ENCODE data around the gene AHRR. TPM values are rescaled to one million over a fixed set of nuclear protein-coding genes. Genes with fewer than 3 reads are reported as not detected.

The AHRR gene
- total and polyA plus RNA-seq, 10 of the 15 experiments (the other 5 are each of a cell fraction or from before 2014, with no cell fraction given) = 0.90 to 35.2 (median 19.2) TPM

DNA sequence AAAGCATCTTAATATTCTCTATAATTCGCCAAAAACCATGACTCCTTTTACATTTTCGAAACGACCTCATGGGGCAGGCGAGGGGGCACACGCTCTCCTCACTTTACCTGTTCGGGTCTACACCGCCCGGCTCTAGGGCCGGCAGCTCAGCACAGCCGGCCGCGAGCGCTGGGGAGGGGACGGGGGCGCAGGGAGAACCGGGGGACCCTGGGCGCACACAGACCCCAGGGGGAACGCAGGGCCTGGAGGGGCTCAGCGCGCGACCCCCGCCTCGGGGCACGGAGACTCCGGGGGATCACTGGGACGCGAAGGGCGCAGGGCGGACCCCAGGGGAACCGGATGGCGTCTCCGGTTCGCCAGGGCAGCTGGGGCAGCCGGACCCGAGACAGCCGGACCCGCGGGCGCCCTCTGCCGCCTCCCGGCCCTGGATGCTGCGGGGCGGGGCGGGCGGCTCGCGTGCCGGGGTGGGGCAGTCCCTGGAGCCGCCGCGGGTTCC, at the start of gene AHRR (continued):
- TF ChIP-seq TCF12 (IDR thresholded peaks at IDR 0.05; ENCODE audit: low read depth, low read length) = peak; percentile 63; the same call in 1 of the 2 replicates
- peak; percentile 26 for TF ChIP-seq MEF2B (IDR thresholded peaks at IDR 0.05; ENCODE audit: partially characterized antibody, poor library complexity, severe bottlenecking)
- no peak for TF ChIP-seq CREM (IDR thresholded peaks at IDR 0.05; ENCODE audit: low read depth)
- TF ChIP-seq, protein P1, sequence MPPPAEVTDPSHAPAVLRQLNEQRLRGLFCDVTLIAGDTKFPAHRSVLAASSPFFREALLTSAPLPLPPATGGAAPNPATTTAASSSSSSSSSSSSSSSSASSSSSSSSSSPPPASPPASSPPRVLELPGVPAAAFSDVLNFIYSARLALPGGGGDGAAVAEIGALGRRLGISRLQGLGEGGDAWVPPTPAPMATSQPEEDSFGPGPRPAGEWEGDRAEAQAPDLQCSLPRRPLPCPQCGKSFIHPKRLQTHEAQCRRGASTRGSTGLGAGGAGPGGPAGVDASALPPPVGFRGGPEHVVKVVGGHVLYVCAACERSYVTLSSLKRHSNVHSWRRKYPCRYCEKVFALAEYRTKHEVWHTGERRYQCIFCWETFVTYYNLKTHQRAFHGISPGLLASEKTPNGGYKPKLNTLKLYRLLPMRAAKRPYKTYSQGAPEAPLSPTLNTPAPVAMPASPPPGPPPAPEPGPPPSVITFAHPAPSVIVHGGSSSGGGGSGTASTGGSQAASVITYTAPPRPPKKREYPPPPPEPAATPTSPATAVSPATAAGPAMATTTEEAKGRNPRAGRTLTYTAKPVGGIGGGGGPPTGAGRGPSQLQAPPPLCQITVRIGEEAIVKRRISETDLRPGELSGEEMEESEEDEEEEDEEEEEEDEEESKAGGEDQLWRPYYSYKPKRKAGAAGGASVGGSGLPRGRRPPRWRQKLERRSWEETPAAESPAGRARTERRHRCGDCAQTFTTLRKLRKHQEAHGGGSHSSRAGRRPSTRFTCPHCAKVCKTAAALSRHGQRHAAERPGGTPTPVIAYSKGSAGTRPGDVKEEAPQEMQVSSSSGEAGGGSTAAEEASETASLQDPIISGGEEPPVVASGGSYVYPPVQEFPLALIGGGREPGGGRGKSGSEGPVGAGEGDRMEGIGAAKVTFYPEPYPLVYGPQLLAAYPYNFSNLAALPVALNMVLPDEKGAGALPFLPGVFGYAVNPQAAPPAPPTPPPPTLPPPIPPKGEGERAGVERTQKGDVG (CRISPR knock-in tag; IDR thresholded peaks at IDR 0.05) = no peak
- TF ChIP-seq, protein P2, sequence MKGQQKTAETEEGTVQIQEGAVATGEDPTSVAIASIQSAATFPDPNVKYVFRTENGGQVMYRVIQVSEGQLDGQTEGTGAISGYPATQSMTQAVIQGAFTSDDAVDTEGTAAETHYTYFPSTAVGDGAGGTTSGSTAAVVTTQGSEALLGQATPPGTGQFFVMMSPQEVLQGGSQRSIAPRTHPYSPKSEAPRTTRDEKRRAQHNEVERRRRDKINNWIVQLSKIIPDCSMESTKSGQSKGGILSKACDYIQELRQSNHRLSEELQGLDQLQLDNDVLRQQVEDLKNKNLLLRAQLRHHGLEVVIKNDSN (IDR thresholded peaks at IDR 0.05; ENCODE audit: borderline replicate concordance, extremely low read length, insufficient read depth, low read depth, low read length) = no peak
- TF ChIP-seq, protein P3, sequence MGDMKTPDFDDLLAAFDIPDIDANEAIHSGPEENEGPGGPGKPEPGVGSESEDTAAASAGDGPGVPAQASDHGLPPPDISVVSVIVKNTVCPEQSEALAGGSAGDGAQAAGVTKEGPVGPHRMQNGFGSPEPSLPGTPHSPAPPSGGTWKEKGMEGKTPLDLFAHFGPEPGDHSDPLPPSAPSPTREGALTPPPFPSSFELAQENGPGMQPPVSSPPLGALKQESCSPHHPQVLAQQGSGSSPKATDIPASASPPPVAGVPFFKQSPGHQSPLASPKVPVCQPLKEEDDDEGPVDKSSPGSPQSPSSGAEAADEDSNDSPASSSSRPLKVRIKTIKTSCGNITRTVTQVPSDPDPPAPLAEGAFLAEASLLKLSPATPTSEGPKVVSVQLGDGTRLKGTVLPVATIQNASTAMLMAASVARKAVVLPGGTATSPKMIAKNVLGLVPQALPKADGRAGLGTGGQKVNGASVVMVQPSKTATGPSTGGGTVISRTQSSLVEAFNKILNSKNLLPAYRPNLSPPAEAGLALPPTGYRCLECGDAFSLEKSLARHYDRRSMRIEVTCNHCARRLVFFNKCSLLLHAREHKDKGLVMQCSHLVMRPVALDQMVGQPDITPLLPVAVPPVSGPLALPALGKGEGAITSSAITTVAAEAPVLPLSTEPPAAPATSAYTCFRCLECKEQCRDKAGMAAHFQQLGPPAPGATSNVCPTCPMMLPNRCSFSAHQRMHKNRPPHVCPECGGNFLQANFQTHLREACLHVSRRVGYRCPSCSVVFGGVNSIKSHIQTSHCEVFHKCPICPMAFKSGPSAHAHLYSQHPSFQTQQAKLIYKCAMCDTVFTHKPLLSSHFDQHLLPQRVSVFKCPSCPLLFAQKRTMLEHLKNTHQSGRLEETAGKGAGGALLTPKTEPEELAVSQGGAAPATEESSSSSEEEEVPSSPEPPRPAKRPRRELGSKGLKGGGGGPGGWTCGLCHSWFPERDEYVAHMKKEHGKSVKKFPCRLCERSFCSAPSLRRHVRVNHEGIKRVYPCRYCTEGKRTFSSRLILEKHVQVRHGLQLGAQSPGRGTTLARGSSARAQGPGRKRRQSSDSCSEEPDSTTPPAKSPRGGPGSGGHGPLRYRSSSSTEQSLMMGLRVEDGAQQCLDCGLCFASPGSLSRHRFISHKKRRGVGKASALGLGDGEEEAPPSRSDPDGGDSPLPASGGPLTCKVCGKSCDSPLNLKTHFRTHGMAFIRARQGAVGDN (IDR thresholded peaks at IDR 0.05) = no peak
- no peak for TF ChIP-seq EED (IDR thresholded peaks at IDR 0.05; ENCODE audit: low read depth)
- no peak for TF ChIP-seq NFIC (IDR thresholded peaks at IDR 0.05; ENCODE audit: low read depth, low read length)
- TF ChIP-seq ZNF207 (IDR thresholded peaks at IDR 0.05; ENCODE audit: borderline replicate concordance) = no peak
- no peak for TF ChIP-seq HDAC2 (IDR thresholded peaks at IDR 0.05)
- no peak for TF ChIP-seq USF2 (IDR thresholded peaks at IDR 0.05; ENCODE audit: borderline replicate concordance, low read depth, low read length)
- TF ChIP-seq YY1 (IDR thresholded peaks at IDR 0.05; ENCODE audit: low read depth, low read length) = peak; percentile 76
- TF ChIP-seq FOXK2 (IDR thresholded peaks at IDR 0.05) = no peak
- TF ChIP-seq ZNF274 (IDR thresholded peaks at IDR 0.05; ENCODE audit: insufficient read depth, insufficient read length) = no peak
- TF ChIP-seq, protein P4, sequence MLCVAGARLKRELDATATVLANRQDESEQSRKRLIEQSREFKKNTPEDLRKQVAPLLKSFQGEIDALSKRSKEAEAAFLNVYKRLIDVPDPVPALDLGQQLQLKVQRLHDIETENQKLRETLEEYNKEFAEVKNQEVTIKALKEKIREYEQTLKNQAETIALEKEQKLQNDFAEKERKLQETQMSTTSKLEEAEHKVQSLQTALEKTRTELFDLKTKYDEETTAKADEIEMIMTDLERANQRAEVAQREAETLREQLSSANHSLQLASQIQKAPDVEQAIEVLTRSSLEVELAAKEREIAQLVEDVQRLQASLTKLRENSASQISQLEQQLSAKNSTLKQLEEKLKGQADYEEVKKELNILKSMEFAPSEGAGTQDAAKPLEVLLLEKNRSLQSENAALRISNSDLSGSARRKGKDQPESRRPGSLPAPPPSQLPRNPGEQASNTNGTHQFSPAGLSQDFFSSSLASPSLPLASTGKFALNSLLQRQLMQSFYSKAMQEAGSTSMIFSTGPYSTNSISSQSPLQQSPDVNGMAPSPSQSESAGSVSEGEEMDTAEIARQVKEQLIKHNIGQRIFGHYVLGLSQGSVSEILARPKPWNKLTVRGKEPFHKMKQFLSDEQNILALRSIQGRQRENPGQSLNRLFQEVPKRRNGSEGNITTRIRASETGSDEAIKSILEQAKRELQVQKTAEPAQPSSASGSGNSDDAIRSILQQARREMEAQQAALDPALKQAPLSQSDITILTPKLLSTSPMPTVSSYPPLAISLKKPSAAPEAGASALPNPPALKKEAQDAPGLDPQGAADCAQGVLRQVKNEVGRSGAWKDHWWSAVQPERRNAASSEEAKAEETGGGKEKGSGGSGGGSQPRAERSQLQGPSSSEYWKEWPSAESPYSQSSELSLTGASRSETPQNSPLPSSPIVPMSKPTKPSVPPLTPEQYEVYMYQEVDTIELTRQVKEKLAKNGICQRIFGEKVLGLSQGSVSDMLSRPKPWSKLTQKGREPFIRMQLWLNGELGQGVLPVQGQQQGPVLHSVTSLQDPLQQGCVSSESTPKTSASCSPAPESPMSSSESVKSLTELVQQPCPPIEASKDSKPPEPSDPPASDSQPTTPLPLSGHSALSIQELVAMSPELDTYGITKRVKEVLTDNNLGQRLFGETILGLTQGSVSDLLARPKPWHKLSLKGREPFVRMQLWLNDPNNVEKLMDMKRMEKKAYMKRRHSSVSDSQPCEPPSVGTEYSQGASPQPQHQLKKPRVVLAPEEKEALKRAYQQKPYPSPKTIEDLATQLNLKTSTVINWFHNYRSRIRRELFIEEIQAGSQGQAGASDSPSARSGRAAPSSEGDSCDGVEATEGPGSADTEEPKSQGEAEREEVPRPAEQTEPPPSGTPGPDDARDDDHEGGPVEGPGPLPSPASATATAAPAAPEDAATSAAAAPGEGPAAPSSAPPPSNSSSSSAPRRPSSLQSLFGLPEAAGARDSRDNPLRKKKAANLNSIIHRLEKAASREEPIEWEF (IDR thresholded peaks at IDR 0.05; ENCODE audit: insufficient replicate concordance, low read depth, low read length) = no peak

Measured in GM12878 (cell line).